ENCODE measurements around the gene SLC22A7.

DNA sequence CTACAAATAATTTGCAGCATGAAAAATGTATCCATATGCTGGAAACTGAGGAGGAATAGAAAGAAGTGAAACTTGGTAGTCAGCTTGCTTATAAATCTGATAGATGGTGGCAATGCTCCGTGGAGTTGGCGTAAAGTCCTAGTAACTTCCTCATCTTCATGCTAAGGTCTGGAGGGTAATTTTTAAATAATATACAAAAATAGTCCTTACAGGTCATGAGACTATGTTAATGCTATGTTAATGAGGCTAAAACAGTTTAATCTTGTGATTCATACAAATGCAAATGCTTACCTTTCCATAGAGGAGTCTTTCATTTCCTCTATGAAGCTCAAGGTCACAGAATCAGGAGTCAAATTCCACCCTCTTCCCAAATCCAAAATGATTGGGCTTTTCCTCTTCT lies 20.0 kb downstream of the SLC22A7 start:
- TF ChIP-seq, protein P1, sequence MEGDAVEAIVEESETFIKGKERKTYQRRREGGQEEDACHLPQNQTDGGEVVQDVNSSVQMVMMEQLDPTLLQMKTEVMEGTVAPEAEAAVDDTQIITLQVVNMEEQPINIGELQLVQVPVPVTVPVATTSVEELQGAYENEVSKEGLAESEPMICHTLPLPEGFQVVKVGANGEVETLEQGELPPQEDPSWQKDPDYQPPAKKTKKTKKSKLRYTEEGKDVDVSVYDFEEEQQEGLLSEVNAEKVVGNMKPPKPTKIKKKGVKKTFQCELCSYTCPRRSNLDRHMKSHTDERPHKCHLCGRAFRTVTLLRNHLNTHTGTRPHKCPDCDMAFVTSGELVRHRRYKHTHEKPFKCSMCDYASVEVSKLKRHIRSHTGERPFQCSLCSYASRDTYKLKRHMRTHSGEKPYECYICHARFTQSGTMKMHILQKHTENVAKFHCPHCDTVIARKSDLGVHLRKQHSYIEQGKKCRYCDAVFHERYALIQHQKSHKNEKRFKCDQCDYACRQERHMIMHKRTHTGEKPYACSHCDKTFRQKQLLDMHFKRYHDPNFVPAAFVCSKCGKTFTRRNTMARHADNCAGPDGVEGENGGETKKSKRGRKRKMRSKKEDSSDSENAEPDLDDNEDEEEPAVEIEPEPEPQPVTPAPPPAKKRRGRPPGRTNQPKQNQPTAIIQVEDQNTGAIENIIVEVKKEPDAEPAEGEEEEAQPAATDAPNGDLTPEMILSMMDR (IDR thresholded peaks at IDR 0.05), result no peak
- TF ChIP-seq POLR2A (IDR thresholded peaks at IDR 0.05), result no peak

Measured in prostate gland (tissue), 2 donors.